ENCODE data around the gene ALPL. TPM values are rescaled to one million over a fixed set of nuclear protein-coding genes. Genes with fewer than 3 reads are reported as not detected.

ALPL gene
- total RNA-seq, 1 donor from 2014 or later = 10.0 TPM

GRCh38 chr1:21624571-21625389, 115.6 kb downstream of the ALPL start:
- peaks cover 4% of the 10 kb centered on the region for H3K4me1 Mint-ChIP-seq (ENCODE audit: low read depth, unreplicated experiment)
- no peak for DNase-seq
- H3K27me3 Mint-ChIP-seq (ENCODE audit: unreplicated experiment) = peaks cover 5% of the 10 kb centered on the region
- no peak overlapping the region for H3K27ac Mint-ChIP-seq (ENCODE audit: unreplicated experiment)
- H3K4me3 Mint-ChIP-seq (ENCODE audit: unreplicated experiment) = no peak overlapping the region
- peaks cover 4% of the 10 kb centered on the region for H3K9me3 Mint-ChIP-seq (ENCODE audit: unreplicated experiment)
- TF ChIP-seq, protein P1, sequence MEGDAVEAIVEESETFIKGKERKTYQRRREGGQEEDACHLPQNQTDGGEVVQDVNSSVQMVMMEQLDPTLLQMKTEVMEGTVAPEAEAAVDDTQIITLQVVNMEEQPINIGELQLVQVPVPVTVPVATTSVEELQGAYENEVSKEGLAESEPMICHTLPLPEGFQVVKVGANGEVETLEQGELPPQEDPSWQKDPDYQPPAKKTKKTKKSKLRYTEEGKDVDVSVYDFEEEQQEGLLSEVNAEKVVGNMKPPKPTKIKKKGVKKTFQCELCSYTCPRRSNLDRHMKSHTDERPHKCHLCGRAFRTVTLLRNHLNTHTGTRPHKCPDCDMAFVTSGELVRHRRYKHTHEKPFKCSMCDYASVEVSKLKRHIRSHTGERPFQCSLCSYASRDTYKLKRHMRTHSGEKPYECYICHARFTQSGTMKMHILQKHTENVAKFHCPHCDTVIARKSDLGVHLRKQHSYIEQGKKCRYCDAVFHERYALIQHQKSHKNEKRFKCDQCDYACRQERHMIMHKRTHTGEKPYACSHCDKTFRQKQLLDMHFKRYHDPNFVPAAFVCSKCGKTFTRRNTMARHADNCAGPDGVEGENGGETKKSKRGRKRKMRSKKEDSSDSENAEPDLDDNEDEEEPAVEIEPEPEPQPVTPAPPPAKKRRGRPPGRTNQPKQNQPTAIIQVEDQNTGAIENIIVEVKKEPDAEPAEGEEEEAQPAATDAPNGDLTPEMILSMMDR (IDR thresholded peaks at IDR 0.05; ENCODE audit: partially characterized antibody, unreplicated experiment) = no peak
- no peaks in the 10 kb centered on the region for H3K36me3 Mint-ChIP-seq (ENCODE audit: unreplicated experiment)

GRCh38 chr1:21625390-21626190, 116.4 kb downstream of the ALPL start:
- H3K4me1 Mint-ChIP-seq (ENCODE audit: low read depth, unreplicated experiment) = peaks cover 4% of the 10 kb centered on the region
- peaks cover 4% of the 10 kb centered on the region for H3K9me3 Mint-ChIP-seq (ENCODE audit: unreplicated experiment)
- peaks cover 5% of the 10 kb centered on the region for H3K27me3 Mint-ChIP-seq (ENCODE audit: unreplicated experiment)
- no peak overlapping the region for H3K27ac Mint-ChIP-seq (ENCODE audit: unreplicated experiment)
- H3K4me3 Mint-ChIP-seq (ENCODE audit: unreplicated experiment) = no peak overlapping the region
- no peaks in the 10 kb centered on the region for H3K36me3 Mint-ChIP-seq (ENCODE audit: unreplicated experiment)
- TF ChIP-seq, protein P1 (IDR thresholded peaks at IDR 0.05; ENCODE audit: partially characterized antibody, unreplicated experiment) = no peak
- no peak for DNase-seq

- Mint-ChIP-seq H3K36me3 (ENCODE audit: unreplicated experiment) (no peaks in the 10 kb centered on the region), H3K4me1 (ENCODE audit: low read depth, unreplicated experiment) (peaks cover 2% of the 10 kb centered on the region), H3K9me3 (ENCODE audit: unreplicated experiment) (peaks cover 4% of the 10 kb centered on the region), H3K27ac (ENCODE audit: unreplicated experiment) (no peak overlapping the region), H3K4me3 (ENCODE audit: unreplicated experiment) (no peak overlapping the region), H3K27me3 (ENCODE audit: unreplicated experiment) (peaks cover 6% of the 10 kb centered on the region)
- TF ChIP-seq, protein P1 (IDR thresholded peaks at IDR 0.05; ENCODE audit: partially characterized antibody, unreplicated experiment) = no peak
- no peak for DNase-seq
Measured at GRCh38 chr1:21626921-21627339, 117.7 kb downstream of the ALPL start.

Other genes with a start within 250 kb of the ALPL start
- gene ECE1, start 219.0 kb upstream of the ALPL start, total RNA-seq (ENCODE audit: unreplicated experiment) = 36.1 TPM
- 3.1 TPM for gene NBPF3, start 69.3 kb upstream of the ALPL start, total RNA-seq (ENCODE audit: unreplicated experiment)
- 4.8 TPM for gene RAP1GAP, start 159.9 kb downstream of the ALPL start, total RNA-seq (ENCODE audit: unreplicated experiment)